Measurements from ENCODE around the gene SS18L1.

Gene SS18L1

GRCh38 chr20:62227977-62228958, 84.7 kb downstream of the SS18L1 start:
- DNase-seq, result no peak
- in situ Hi-C loops (cut with MboI; ENCODE audit: low pct_unique_long_range_greater_than_20kb, low sequenced_read_pairs), result no loop called here

DNA sequence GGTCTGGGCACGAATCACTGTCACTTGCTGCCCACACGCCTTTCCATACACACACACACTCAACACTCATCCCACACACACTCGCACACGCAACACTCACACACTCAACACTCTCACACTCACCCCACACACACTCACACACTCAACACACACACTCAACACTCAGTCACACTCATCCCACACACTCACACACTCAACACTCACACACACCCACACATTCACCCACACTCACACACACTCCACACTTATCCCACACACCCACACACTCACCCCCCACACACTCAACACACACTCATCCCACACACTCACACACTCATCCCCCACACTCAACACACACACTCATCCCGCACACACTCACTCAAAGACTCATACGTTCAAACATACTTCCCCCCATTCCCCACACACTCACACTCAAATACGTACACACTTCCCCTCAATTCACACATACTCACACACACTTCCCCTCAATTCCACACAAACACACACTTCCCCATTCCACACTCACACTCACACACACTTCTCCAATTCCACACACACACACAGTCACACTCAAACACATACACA, 85.5 kb downstream of the SS18L1 start:
- in situ Hi-C loops (cut with MboI; ENCODE audit: low pct_unique_long_range_greater_than_20kb, low sequenced_read_pairs), result no loop called here

DNA sequence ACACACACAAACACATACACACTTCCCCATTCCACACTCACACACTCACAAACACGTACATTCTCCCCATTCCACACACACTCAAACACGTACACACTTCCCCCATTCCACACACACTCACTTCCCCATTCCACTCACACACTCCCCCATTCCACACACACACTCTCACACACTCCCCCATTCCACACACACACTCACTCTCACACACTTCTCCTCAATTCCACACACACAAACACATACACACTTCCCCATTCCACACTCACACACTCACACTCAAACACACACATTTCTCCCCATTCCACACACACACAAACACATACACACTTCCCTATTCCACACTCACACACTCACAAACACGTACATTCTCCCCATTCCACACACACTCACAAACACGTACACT, 86.1 kb downstream of the SS18L1 start:
- in situ Hi-C loops (cut with MboI; ENCODE audit: low pct_unique_long_range_greater_than_20kb, low sequenced_read_pairs), result no loop called here
- DNase-seq, result no peak

More for the DNA sequence above, 85.5 kb downstream of the SS18L1 start:
- DNase-seq, result no peak

GRCh38 chr20:62230276-62230675, 86.7 kb downstream of the SS18L1 start:
- in situ Hi-C loops (cut with MboI; ENCODE audit: low pct_unique_long_range_greater_than_20kb, low sequenced_read_pairs), result no loop called here
- no peak for DNase-seq

DNA sequence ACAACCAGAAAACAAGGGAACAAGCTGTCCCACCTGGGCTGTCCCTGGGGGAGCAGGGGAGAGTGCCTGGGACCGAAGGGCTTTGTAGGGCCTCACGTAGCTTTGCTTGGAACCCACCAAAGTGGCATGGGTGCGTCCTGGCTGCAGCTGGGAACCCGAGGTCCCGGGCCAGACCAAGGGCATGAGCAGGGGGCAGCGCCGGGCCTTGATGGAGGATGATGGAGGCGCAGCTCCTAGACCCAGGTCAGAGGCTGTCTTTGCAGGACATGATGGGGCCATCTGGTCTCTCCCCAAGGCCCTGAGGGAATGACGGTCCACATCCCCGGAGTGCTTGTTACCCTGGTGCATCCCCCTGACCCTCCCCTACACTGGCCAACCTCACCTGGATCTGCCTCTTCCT, 87.1 kb downstream of the SS18L1 start:
- in situ Hi-C loops (cut with MboI; ENCODE audit: low pct_unique_long_range_greater_than_20kb, low sequenced_read_pairs), result no loop called here
- no peak for DNase-seq

- in situ Hi-C loops (cut with MboI; ENCODE audit: low pct_unique_long_range_greater_than_20kb, low sequenced_read_pairs), result no loop called here
- no peak for DNase-seq
Measured at GRCh38 chr20:62231292-62231691, 87.7 kb downstream of the SS18L1 start.

Measured in KBM-7 (cell line).